ENCODE data around the gene NAT8L.

NAT8L gene

DNA sequence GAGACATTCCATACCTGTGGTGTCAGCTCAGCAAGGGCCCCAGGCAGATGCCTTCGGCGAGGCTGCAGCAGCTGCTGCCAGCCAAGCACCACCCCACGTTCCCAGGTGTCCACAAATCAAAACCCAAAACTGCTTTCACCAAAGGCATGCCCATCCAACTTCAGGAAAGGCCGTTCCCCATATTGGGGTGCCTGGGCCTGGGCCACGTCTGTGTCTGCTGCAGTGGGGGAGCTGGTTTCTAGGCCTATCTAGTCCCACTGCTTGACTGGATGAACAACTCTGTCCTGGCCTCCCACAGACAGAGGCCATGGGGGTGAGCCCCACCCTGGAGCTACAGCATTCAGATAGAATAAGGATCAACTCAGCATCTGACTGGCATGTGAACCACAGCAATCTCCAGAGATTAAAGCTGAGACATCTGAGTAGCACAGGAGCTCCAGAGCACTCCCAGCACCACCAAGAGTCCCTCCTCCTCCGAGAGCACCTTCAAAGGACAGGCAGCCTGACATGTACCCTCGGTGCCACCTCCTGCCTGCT is 37.0 kb downstream of the NAT8L start:
- DNase-seq = no peak

DNA sequence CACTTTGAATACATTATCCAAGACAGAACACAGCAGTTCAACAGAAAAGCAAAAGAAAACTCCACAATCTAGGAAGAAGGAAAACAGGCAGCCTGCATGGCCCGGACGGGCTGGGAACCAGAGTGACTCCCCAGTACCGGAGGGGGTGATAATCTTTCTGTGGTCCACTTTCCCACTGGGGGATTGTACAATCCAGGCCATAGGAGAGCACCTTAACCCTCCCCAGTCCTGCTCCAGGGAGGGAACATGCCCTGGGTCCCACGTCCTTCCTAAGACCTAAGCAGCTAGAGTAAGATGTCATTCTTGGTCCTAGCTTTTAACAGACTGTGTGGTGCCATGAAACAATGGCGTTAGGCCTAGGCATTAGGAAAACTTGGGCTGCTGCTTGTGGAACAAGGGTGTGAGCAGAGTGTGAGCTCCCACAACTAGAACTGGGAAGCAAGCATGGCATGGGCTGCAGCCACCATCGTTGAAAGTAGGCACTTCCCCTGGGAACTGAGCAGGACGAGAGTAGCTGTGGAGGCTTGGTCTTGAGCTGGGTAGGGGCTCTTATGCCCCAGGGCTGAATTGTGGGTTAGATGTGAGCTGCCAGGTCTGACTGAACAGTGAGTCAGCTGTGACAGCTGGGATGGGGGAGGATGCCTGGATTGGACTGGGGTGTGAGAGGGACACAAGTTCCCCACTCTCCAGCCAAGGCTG is 42.4 kb downstream of the NAT8L start:
- DNase-seq = no peak

DNA sequence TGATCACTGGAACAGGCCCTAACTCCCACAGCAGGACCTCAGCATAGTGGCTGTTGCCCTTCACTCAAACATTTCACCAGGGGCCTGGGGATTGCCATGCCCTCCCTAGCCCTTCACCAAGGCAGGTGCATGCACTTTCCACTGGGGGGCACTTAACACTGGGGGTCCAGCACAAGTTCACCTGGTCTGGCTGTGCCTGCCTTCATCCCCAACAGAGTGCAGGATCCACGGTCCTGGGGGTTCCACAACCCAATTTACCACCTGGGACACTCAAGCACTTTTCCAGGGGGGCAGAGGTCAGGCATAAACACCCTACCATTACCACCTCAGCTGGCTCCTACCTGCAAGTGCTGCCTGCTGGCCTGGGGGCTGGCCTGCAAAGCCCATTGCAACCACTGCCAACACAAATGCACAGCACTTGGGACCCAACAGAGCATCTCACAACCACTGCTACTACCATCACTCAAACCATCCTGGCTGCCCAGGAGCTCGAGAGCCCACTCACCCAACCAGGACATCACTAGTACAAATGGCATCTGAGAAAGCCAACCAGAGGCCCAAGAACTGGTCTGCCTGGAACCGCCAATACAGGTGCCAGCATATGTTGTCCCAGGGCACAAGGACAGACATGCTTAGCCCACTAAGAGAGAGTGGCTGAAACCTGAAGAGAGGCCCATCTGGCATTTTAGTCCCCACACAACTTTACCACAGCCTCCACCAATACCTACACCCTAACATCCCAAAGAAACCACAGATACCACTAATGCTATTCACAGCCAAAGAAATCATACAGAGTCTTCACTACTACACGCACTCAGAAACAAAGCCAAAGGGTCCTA is 43.1 kb downstream of the NAT8L start:
- no peak for DNase-seq

DNA sequence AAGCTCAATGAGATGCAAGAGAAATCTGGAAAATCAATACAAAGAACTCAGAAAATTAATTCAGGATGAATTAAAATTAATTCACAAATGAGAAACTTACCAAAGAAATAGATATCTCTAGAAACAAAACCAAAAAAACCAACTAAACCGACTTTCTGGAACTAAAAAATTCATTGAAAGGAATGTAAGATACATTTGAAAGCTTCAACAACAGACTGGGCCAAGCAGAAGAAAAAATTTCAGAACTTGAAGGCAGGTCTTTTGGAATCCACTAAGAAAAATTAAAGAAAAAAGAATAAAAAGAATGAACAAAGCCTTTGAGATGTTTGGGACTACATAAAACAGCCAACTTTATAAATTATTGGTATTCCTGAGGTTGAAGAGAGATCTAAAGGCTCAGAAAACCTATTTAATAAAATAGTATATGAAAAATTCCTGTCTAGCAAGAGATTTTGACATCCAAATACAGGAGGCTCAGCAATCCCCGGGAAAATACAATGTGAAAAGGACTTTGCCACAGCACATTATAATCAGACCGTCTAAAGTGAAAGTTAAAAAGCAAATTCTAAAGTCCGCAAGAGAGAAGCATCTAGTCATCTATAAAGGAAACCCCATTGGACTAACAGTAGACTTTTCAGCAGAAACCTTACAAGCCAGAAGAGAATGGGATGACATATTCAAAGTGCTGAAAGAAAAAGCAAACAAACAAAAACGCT is 44.2 kb downstream of the NAT8L start:
- no peak for DNase-seq

DNA sequence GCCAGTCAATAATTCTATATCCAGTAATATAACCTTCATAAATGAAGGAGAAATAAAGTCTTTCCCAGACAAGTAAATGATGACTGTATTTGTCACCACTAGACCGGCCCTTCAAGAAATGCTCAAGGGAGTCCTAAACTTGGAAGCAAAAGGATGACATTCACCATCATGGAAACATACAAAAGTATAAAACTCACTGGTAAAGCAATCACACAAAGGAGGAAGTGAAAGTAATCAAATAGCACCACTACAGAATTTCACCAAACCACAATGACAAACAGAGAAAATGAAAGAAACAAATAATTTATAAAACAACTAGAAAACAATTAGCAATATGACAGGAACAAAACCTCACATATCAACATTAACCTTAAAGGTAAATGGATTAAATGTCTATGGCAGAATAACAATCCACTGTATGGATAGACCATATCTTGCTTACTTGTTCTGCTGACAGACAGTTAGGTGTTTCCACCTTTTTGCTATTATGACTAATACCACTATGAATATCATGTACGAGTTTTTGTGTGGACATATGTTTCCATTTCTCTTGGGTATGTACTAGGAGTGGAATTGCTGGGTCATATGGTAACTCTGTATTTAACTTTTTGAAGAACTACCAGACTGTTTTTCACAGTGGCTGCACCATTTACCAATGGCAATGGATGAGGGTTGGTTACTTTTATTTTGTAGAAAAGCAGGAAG is 44.9 kb downstream of the NAT8L start:
- no peak for DNase-seq

DNA sequence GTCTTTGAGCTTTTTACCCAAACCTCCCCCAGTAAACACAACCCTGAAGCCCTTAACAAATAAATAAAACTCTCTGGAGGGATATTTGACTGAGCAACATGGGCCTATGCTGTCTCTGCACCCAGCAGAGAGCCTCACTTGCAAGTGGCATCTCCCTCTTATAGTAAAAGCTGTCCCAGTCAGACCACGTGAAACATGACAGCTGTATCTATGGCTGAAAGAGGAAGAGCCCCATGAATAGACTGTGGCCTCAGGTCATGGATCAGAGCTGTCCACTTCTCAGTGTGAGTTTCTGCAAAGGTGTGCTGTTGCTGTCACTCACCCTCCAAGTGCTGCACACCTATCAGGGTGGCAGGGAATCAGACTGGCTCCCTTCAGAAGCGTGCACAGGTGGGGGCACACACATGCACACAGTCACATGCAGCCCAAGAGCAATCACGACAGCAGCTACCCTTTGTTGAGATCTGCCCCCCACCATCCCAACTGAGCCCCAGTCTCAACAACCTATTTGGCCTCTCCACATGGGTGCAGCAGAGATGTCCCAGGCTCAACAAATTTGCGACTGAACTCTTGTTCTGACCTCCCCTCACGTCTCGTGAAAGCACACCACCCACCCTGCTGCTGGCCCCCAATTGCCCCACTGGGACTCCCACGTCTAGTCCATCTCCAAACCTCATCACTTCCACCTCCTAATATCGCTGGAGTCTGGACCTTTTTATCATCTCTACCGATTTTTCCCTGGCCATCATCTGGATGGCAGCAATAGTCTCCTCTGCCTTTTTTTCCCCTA is 45.6 kb downstream of the NAT8L start:
- no peak for DNase-seq

DNA sequence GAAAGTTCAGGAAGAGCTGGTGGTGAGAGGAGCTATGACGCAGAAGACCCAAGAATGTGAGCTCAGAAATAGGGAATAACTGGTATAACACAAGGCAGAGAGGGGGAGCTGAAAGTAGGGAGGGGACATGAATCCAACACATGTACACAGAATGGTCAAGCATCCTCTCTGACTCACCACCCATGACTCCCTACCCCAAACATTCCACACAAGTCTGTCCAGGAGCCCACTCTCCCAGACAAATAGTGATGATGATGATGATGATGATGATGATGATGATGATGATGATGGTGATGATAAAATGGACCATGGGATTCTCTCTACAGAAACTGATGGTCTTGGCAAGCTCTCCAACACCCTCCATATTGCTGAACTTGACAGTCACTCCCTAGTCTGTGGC is 46.4 kb downstream of the NAT8L start:
- no peak for DNase-seq

DNA sequence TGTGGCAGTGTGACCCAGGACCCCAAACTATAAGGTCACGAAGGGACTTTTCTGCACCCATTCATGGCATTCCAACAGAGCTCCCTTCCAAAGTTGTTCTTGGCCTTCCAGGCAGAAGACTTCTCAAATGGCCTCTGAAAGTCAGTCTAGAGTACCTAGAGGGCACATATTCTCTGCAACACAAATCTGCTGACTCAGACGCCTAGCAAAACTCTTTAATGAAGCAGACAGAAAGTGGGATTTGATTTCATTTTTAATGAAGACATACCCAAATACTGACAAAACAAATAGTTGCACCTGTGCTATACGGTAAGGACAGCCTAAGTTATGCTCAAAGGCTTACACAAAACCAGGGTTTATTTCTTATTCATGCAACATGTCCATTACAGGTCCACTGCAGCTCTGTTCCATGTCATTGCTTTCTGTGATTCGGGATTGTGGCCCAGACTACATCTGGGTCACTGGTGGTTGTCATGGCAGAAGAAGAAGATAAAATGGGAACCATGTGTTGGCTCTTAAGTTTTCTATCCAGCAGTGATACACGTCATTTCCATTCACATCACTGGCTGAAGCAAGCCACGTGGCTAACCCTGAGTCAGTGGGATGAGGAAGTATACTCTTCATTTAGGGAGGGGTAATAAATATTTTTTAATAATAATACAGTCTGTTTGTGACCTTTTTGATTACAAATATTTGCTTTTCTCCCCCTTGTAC is 57.7 kb downstream of the NAT8L start:
- no peak for DNase-seq

Measured in NCI-H2029 (cell line).